ENCODE measurements around the gene AZIN2.
"Not testable (repeated sequence)": the region's sequence is repeated elsewhere in the genome, so short reads cannot be mapped to it uniquely, and the experiment has no call there.

DNA sequence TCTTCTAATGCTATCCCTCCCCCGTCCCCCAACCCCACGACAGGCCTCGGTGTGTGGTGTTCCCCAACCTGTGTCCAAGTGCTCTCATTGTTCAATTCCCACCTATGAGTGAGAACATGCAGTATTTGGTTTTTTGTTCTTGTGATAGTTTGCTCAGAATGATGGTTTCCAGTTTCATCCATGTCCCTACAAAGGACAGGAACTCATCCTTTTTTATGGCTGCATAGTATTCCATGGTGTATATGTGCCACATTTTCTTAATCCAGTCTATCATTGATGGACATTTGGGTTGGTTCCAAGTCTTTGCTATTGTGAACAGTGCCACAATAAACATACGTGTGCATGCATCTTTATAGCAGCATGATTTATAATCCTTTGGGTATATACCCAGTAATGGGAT lies 43.7 kb downstream of the AZIN2 start:
- not testable (repeated sequence) for TF ChIP-seq CTCF, POLR2A (IDR thresholded peaks at IDR 0.05)

Measured in adrenal gland (tissue), 5 donors.